ENCODE results near the gene HDDC3. TPM values are rescaled to one million over a fixed set of nuclear protein-coding genes. Genes with fewer than 3 reads are reported as not detected.
"Not testable (repeated sequence)": the region's sequence is repeated elsewhere in the genome, so short reads cannot be mapped to it uniquely, and the experiment has no call there.

HDDC3 gene
- total and polyA plus RNA-seq, 2 donors (not counting 1 experiment from before 2014, with no cell fraction given): 10.2 to 16.3 TPM

DNA sequence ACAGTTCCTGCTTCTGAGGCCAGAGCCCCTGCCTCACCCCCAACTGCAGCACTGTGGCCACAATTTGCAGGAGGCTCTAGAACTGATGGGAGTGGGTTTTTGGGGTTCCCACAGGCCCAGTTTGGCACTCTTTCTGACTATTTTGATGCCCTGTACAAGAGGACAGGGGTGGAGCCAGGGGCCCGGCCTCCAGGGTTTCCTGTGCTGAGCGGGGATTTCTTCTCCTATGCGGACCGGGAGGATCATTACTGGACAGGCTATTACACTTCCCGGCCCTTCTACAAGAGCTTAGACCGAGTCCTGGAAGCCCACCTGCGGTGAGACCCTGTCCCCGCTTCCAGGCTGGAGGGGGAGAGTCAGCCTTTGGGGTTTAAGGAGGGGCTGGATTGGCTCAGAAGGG is 22.4 kb downstream of the HDDC3 start:
- no peak overlapping the region for H3K4me3 ChIP-seq (replicated peaks in 1 of 4; ENCODE audit: control extremely low read depth in 1 of 4, insufficient read depth in 1 of 4, low read depth in 3 of 4, low read length in 4 of 4)
- no peaks in the 10 kb centered on the region for H3K4me1 ChIP-seq (ENCODE audit: control insufficient read depth, extremely low read depth, insufficient read depth, low read length)
- no peaks in the 10 kb centered on the region for H3K79me2 ChIP-seq (ENCODE audit: control insufficient read depth, insufficient read depth, low read length)
- H4K20me1 ChIP-seq (ENCODE audit: control insufficient read depth, extremely low read depth, insufficient read depth, low read length): no peaks in the 10 kb centered on the region
- TF ChIP-seq, protein P1, sequence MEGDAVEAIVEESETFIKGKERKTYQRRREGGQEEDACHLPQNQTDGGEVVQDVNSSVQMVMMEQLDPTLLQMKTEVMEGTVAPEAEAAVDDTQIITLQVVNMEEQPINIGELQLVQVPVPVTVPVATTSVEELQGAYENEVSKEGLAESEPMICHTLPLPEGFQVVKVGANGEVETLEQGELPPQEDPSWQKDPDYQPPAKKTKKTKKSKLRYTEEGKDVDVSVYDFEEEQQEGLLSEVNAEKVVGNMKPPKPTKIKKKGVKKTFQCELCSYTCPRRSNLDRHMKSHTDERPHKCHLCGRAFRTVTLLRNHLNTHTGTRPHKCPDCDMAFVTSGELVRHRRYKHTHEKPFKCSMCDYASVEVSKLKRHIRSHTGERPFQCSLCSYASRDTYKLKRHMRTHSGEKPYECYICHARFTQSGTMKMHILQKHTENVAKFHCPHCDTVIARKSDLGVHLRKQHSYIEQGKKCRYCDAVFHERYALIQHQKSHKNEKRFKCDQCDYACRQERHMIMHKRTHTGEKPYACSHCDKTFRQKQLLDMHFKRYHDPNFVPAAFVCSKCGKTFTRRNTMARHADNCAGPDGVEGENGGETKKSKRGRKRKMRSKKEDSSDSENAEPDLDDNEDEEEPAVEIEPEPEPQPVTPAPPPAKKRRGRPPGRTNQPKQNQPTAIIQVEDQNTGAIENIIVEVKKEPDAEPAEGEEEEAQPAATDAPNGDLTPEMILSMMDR (conservative IDR thresholded peaks at IDR 0.05 in 1 of 2, IDR thresholded peaks at IDR 0.05 in 1 of 2; ENCODE audit: low read depth in 1 of 2, low read length in 2 of 2): no peak
- TF ChIP-seq EZH2 (IDR thresholded peaks at IDR 0.05; ENCODE audit: low read length, missing control alignments): no peak
- H2AFZ ChIP-seq (ENCODE audit: low read length): no peak overlapping the region
- no peak overlapping the region for H3K9ac ChIP-seq (ENCODE audit: insufficient read depth, low read length)
- H3K36me3 ChIP-seq (ENCODE audit: control insufficient read depth, insufficient read depth, low read length): peaks cover 22% of the 10 kb centered on the region
- H3K9me3 ChIP-seq (ENCODE audit: control insufficient read depth, insufficient read depth, low read depth, low read length): no peaks in the 10 kb centered on the region
- no peak overlapping the region for H3K27ac ChIP-seq (ENCODE audit: insufficient read depth, low read length)
- no peak for DNase-seq (ENCODE audit: low read depth in 2 of 2)
- no peaks in the 10 kb centered on the region for H3K27me3 ChIP-seq (ENCODE audit: control insufficient read depth, insufficient read depth, low read length)
- H3K4me2 ChIP-seq (ENCODE audit: extremely low read depth, insufficient read depth, low read length): no peak overlapping the region

GRCh38 chr15:90909449-90909848 is 22.9 kb downstream of the HDDC3 start:
- H2AFZ ChIP-seq (ENCODE audit: low read length); H3K27me3 ChIP-seq (ENCODE audit: control insufficient read depth, insufficient read depth, low read length); H3K79me2 ChIP-seq (ENCODE audit: control insufficient read depth, insufficient read depth, low read length); H3K4me3 ChIP-seq (replicated peaks in 1 of 4; ENCODE audit: control extremely low read depth in 1 of 4, insufficient read depth in 1 of 4, low read depth in 3 of 4, low read length in 4 of 4); H3K9me3 ChIP-seq (ENCODE audit: control insufficient read depth, insufficient read depth, low read depth, low read length); H3K4me2 ChIP-seq (ENCODE audit: extremely low read depth, insufficient read depth, low read length); H3K4me1 ChIP-seq (ENCODE audit: control insufficient read depth, extremely low read depth, insufficient read depth, low read length); DNase-seq (ENCODE audit: low read depth in 2 of 2); H4K20me1 ChIP-seq (ENCODE audit: control insufficient read depth, extremely low read depth, insufficient read depth, low read length); H3K9ac ChIP-seq (ENCODE audit: insufficient read depth, low read length); H3K27ac ChIP-seq (ENCODE audit: insufficient read depth, low read length): not testable (repeated sequence)
- H3K36me3 ChIP-seq (ENCODE audit: control insufficient read depth, insufficient read depth, low read length): peaks cover 24% of the 10 kb centered on the region

DNA sequence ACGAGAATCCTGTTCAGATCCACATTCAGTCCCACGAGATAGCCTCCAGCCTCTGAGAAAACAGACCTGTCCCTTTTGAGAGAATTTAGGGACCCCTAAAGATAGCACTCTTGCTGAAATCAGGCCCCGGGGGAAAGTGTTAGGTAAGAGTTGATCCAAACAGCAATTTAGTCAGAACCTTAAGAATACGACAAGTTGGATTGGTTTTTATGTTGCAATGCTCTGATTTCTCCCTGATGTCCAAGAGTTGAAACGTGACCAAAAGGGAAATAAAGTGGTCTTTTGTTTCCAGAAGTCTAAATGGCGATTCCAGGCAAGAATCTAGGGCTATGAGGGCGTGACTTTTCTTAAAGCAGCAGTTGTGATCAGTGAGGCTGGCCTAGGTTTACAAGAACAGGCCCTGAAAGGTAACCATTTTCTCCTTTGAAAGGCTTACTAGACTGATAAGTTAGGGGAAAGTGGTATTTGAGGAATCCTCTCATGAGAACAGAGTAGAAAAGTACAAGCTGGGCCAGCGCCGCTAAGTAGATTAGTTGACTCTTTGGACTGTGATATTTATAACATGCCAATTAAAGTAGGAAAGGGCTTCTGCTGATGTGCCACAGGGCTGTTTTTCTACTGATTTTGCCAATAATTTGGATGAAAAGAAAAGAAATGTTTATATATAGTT is 24.4 kb downstream of the HDDC3 start:
- Histone ChIP-seq H3K27me3 (ENCODE audit: control insufficient read depth, insufficient read depth, low read length) (no peaks in the 10 kb centered on the region), H3K36me3 (ENCODE audit: control insufficient read depth, insufficient read depth, low read length) (peaks cover 18% of the 10 kb centered on the region), H3K9me3 (ENCODE audit: control insufficient read depth, insufficient read depth, low read depth, low read length) (no peaks in the 10 kb centered on the region), H3K27ac (ENCODE audit: insufficient read depth, low read length) (no peak overlapping the region), H3K79me2 (ENCODE audit: control insufficient read depth, insufficient read depth, low read length) (no peaks in the 10 kb centered on the region), H4K20me1 (ENCODE audit: control insufficient read depth, extremely low read depth, insufficient read depth, low read length) (no peaks in the 10 kb centered on the region), H3K4me3 (replicated peaks in 1 of 4; ENCODE audit: control extremely low read depth in 1 of 4, insufficient read depth in 1 of 4, low read depth in 3 of 4, low read length in 4 of 4) (no peak overlapping the region), H2AFZ (ENCODE audit: low read length) (no peak overlapping the region), H3K9ac (ENCODE audit: insufficient read depth, low read length) (no peak overlapping the region), H3K4me1 (ENCODE audit: control insufficient read depth, extremely low read depth, insufficient read depth, low read length) (no peaks in the 10 kb centered on the region), H3K4me2 (ENCODE audit: extremely low read depth, insufficient read depth, low read length) (no peak overlapping the region)
- DNase-seq (ENCODE audit: low read depth in 2 of 2): no peak
- TF ChIP-seq, protein P1 (conservative IDR thresholded peaks at IDR 0.05 in 1 of 2, IDR thresholded peaks at IDR 0.05 in 1 of 2; ENCODE audit: low read depth in 1 of 2, low read length in 2 of 2): no peak
- no peak for TF ChIP-seq EZH2 (IDR thresholded peaks at IDR 0.05; ENCODE audit: low read length, missing control alignments)
